ENCODE data around the gene TFF3.

GRCh38 chr21:42338729-42339715 lies 23.8 kb upstream of the TFF3 start:
- TF ChIP-seq EZH2 (IDR thresholded peaks at IDR 0.05; ENCODE audit: borderline replicate concordance, low read length) (no peak), CTCF (conservative IDR thresholded peaks at IDR 0.05 in 1 of 2, IDR thresholded peaks at IDR 0.05 in 1 of 2; ENCODE audit: extremely low read depth in 1 of 2, insufficient read depth in 1 of 2, low read depth in 1 of 2, low read length in 2 of 2) (no peak)

All from mammary epithelial cell (primary cell).